Astrocyte (in vitro differentiated cells and primary cell): ENCODE data around the gene CUL4B. TPM values are rescaled to one million over a fixed set of nuclear protein-coding genes. Genes with fewer than 3 reads are reported as not detected.
"Not testable (repeated sequence)": the region's sequence is repeated elsewhere in the genome, so short reads cannot be mapped to it uniquely, and the experiment has no call there.

Experiments used
- DNase-seq: peaks from one replicate; pipeline ENCODE4 v3.0.0-alpha.2; 2010; ENCODE audit warnings: low read depth
- FAIRE-seq: peaks from 2 replicates; lab custom pipeline; 2011; peaks lifted over from hg19 to GRCh38; lab: Jason Lieb, UNC
- H2AFZ ChIP-seq: 2 replicates; pipeline ENCODE4 v1.6.0; 2012; ENCODE audit warnings: low read depth, low read length, inconsistent platforms
- H3K27ac ChIP-seq: 2 replicates; pipeline ENCODE4 v1.5.1; 2011; ENCODE audit warnings: low read depth, low read length, inconsistent platforms
- H3K27me3 ChIP-seq: 2 replicates; pipeline ENCODE4 v1.6.0; 2011; ENCODE audit warnings: low read length, inconsistent platforms; ENCODE audit not compliant: insufficient read depth
- H3K36me3 ChIP-seq: 2 replicates; pipeline ENCODE4 v1.5.1; 2011; ENCODE audit warnings: low read length, inconsistent platforms; ENCODE audit not compliant: insufficient read depth
- H3K4me1 ChIP-seq: 2 replicates; pipeline ENCODE4 v1.5.1; 2011; ENCODE audit warnings: low read length, inconsistent platforms; ENCODE audit not compliant: insufficient read depth
- H3K4me2 ChIP-seq: 2 replicates; pipeline ENCODE4 v1.6.0; 2012; ENCODE audit warnings: low read length, inconsistent platforms
- H3K4me3 ChIP-seq: 2 replicates; pipeline ENCODE4 v1.5.1; 2011; ENCODE audit warnings: low read depth, mild to moderate bottlenecking, low read length, inconsistent platforms; ENCODE audit not compliant: insufficient read depth
- H3K79me2 ChIP-seq: 2 replicates; pipeline ENCODE4 v1.6.0; 2012; ENCODE audit warnings: mild to moderate bottlenecking, low read length, inconsistent platforms; ENCODE audit not compliant: insufficient read depth
- H3K9ac ChIP-seq: 2 replicates; pipeline ENCODE4 v1.6.0; 2012; ENCODE audit warnings: mild to moderate bottlenecking, low read length, inconsistent platforms
- H3K9me3 ChIP-seq: 2 replicates; pipeline ENCODE4 v1.5.1; 2012; ENCODE audit warnings: low read depth, mild to moderate bottlenecking, low read length, inconsistent platforms; ENCODE audit not compliant: insufficient read depth
- H4K20me1 ChIP-seq: 2 replicates; pipeline ENCODE4 v1.6.0; 2012; ENCODE audit warnings: low read length, inconsistent platforms; ENCODE audit not compliant: insufficient read depth
- H3K27ac Mint-ChIP-seq: one replicate; pipeline ENCODE4 v1.8.0; 2021; ENCODE audit warnings: mild to moderate bottlenecking, mixed read lengths; ENCODE audit not compliant: unreplicated experiment
- H3K27me3 Mint-ChIP-seq: one replicate; pipeline ENCODE4 v1.8.0; 2021; ENCODE audit warnings: low read depth, mixed read lengths; ENCODE audit not compliant: unreplicated experiment
- H3K36me3 Mint-ChIP-seq: one replicate; pipeline ENCODE4 v1.8.0; 2021; ENCODE audit warnings: low read depth, mixed read lengths; ENCODE audit not compliant: unreplicated experiment
- H3K4me1 Mint-ChIP-seq: one replicate; pipeline ENCODE4 v1.8.0; 2021; ENCODE audit warnings: low read depth, mixed read lengths; ENCODE audit not compliant: unreplicated experiment
- H3K4me3 Mint-ChIP-seq: one replicate; pipeline ENCODE4 v1.8.0; 2021; ENCODE audit warnings: mild to moderate bottlenecking, moderate library complexity, mixed read lengths; ENCODE audit not compliant: unreplicated experiment
- H3K9me3 Mint-ChIP-seq: one replicate; pipeline ENCODE4 v1.8.0; 2021; ENCODE audit warnings: mild to moderate bottlenecking, mixed read lengths; ENCODE audit not compliant: unreplicated experiment
- CTCF ChIP-seq: IDR thresholded peaks from 2 replicates; pipeline ENCODE4 v1.5.1; 2011; ENCODE audit warnings: low read depth, mild to moderate bottlenecking, inconsistent platforms, low read length, moderate library complexity; ENCODE audit not compliant: insufficient read depth
- EZH2 ChIP-seq: IDR thresholded peaks from 2 replicates; pipeline ENCODE4 v1.6.1; 2012; ENCODE audit warnings: mild to moderate bottlenecking, low read length, inconsistent platforms; ENCODE audit not compliant: insufficient read depth
- total RNA-seq: library from RNA; stranded (reverse); gene quantifications from 2 replicates; pipeline ENCODE4 v1.2.1, GENCODE V29; 2021

The CUL4B gene
- total RNA-seq, 1 donor from 2014 or later: 102 TPM

GRCh38 chrX:120499301-120500072, 61.3 kb downstream of the CUL4B start:
- no peaks in the 10 kb centered on the region for H3K27me3 ChIP-seq
- H2AFZ ChIP-seq: no peak overlapping the region
- H3K4me3 ChIP-seq: no peak overlapping the region
- no peak overlapping the region for H3K4me2 ChIP-seq
- H3K4me1 Mint-ChIP-seq: no peaks in the 10 kb centered on the region
- H3K9ac ChIP-seq: no peak overlapping the region
- no peak for TF ChIP-seq EZH2
- no peak for TF ChIP-seq CTCF
- H3K9me3 ChIP-seq: no peaks in the 10 kb centered on the region
- no peaks in the 10 kb centered on the region for H3K79me2 ChIP-seq
- no peak overlapping the region for H3K4me3 Mint-ChIP-seq
- H3K36me3 ChIP-seq: no peaks in the 10 kb centered on the region
- no peaks in the 10 kb centered on the region for H3K4me1 ChIP-seq
- no peak overlapping the region for H3K27ac Mint-ChIP-seq
- DNase-seq (no peak), FAIRE-seq (peak; percentile 89)
- H3K9me3 Mint-ChIP-seq: no peaks in the 10 kb centered on the region
- no peaks in the 10 kb centered on the region for H3K27me3 Mint-ChIP-seq
- H3K36me3 Mint-ChIP-seq: no peaks in the 10 kb centered on the region
- H3K27ac ChIP-seq: no peak overlapping the region
- H4K20me1 ChIP-seq: no peaks in the 10 kb centered on the region

- H3K79me2 ChIP-seq, H3K36me3 Mint-ChIP-seq, H3K9ac ChIP-seq, H3K27ac Mint-ChIP-seq, DNase-seq, H3K27me3 Mint-ChIP-seq, H3K9me3 ChIP-seq, FAIRE-seq, H2AFZ ChIP-seq, H3K9me3 Mint-ChIP-seq, H3K4me1 Mint-ChIP-seq, H3K4me1 ChIP-seq, H3K4me3 ChIP-seq, H3K27me3 ChIP-seq, H3K4me3 Mint-ChIP-seq, H4K20me1 ChIP-seq, H3K36me3 ChIP-seq, H3K4me2 ChIP-seq, H3K27ac ChIP-seq: not testable (repeated sequence)
Observed at GRCh38 chrX:120490119-120490518, 70.6 kb downstream of the CUL4B start.

GRCh38 chrX:120486786-120487185, 74.0 kb downstream of the CUL4B start:
- Mint-ChIP-seq H3K9me3 (no peaks in the 10 kb centered on the region), H3K27me3 (no peaks in the 10 kb centered on the region), H3K4me3 (no peak overlapping the region), H3K4me1 (no peaks in the 10 kb centered on the region), H3K27ac (no peak overlapping the region), H3K36me3 (no peaks in the 10 kb centered on the region)
- no peaks in the 10 kb centered on the region for H3K9me3 ChIP-seq
- no peak overlapping the region for H2AFZ ChIP-seq
- no peaks in the 10 kb centered on the region for H3K79me2 ChIP-seq
- no peak overlapping the region for H3K9ac ChIP-seq
- no peak for DNase-seq
- FAIRE-seq: no peak
- H3K4me3 ChIP-seq: no peak overlapping the region
- no peaks in the 10 kb centered on the region for H3K36me3 ChIP-seq
- H3K4me2 ChIP-seq: no peak overlapping the region
- no peaks in the 10 kb centered on the region for H3K4me1 ChIP-seq
- no peaks in the 10 kb centered on the region for H4K20me1 ChIP-seq
- no peak overlapping the region for H3K27ac ChIP-seq
- H3K27me3 ChIP-seq: no peaks in the 10 kb centered on the region
- TF ChIP-seq CTCF: no peak
- TF ChIP-seq EZH2: no peak
